OCI-LY3 (cell line): ENCODE data around the gene ABHD3.

ENCODE experiments used
- EZH2phosphoT487 ChIP-seq: fragments of 200-600 bp; shearing (Covaris generic); IDR thresholded peaks from 2 replicates; pipeline ENCODE4 v1.6.1; 2018; ENCODE audit warnings: antibody characterized with exemption, mixed run types, low read depth
- TF ChIP-seq, protein P1 (sequence below): fragments of 200-600, 300-600 bp; sonication (generic); IDR thresholded peaks from 2 replicates; pipeline ENCODE4 v1.5.1; 2014; ENCODE audit warnings: antibody characterized with exemption, low read length, low read depth

DNA sequence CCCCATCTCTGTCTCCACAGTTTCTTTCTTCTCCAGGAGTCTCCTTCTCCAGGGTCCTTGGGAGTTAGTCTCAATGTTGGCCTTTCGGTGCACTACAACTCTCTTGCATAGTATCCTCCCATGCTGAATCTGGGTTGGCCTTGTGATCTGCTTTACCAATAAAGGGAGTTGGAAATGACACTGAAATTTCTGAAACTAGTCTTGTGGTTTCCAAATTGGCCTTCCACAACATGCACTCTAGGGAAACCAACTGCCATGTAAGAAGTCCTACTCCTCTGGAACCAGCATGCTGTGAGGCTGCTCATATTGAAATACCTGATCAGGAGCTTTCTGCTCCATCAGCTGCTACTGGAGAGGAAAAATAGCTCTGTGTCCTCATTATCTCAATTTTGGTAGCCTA, 9.9 kb upstream of the ABHD3 start:
- TF ChIP-seq, protein P1, sequence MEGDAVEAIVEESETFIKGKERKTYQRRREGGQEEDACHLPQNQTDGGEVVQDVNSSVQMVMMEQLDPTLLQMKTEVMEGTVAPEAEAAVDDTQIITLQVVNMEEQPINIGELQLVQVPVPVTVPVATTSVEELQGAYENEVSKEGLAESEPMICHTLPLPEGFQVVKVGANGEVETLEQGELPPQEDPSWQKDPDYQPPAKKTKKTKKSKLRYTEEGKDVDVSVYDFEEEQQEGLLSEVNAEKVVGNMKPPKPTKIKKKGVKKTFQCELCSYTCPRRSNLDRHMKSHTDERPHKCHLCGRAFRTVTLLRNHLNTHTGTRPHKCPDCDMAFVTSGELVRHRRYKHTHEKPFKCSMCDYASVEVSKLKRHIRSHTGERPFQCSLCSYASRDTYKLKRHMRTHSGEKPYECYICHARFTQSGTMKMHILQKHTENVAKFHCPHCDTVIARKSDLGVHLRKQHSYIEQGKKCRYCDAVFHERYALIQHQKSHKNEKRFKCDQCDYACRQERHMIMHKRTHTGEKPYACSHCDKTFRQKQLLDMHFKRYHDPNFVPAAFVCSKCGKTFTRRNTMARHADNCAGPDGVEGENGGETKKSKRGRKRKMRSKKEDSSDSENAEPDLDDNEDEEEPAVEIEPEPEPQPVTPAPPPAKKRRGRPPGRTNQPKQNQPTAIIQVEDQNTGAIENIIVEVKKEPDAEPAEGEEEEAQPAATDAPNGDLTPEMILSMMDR = no peak
- TF ChIP-seq EZH2phosphoT487 = no peak
